Activated CD8-positive, alpha-beta T cell treated with anti-CD3 and anti-CD28 coated beads, Interleukin-2, amount 10 ng/mL, durations not matched to agents 7 days and 5 days (primary cell): ENCODE data around the gene WIPI1. TPM values are rescaled to one million over a fixed set of nuclear protein-coding genes. Genes with fewer than 3 reads are reported as not detected.

Experiments
- ATAC-seq: fragments of 150-1000 bp; cut with Tn5 transposase; one replicate; pipeline ENCODE4 v1.10.0; 2021; ENCODE audit warnings: moderate library complexity
- CTCF ChIA-PET: fragments of 350-600 bp; sonication (Branson Sonifier 250); formaldehyde crosslinking; loops from one replicate; lab custom pipeline; 2021; ENCODE audit warnings: antibody characterized with exemption; lab: Charles Lee
- POLR2A ChIA-PET: fragments of 350-600 bp; sonication (Branson Sonifier 250); formaldehyde crosslinking; loops from one replicate; lab custom pipeline; 2021; ENCODE audit warnings: antibody characterized with exemption; lab: Charles Lee
- DNase-seq: peaks from one replicate; pipeline ENCODE4 v3.0.0-alpha.2; 2020
- H3K27ac Mint-ChIP-seq: one replicate; pipeline ENCODE4 v1.8.0; 2021; ENCODE audit warnings: mild to moderate bottlenecking, mixed read lengths
- H3K27me3 Mint-ChIP-seq: one replicate; pipeline ENCODE4 v1.8.0; 2021; ENCODE audit warnings: low read depth, mixed read lengths
- H3K36me3 Mint-ChIP-seq: one replicate; pipeline ENCODE4 v1.8.0; 2021; ENCODE audit warnings: low read depth, mixed read lengths
- H3K4me1 Mint-ChIP-seq: one replicate; pipeline ENCODE4 v1.8.0; 2021; ENCODE audit warnings: low read depth, mixed read lengths
- H3K4me3 Mint-ChIP-seq: one replicate; pipeline ENCODE4 v1.8.0; 2021; ENCODE audit warnings: mild to moderate bottlenecking, mixed read lengths
- H3K9me3 Mint-ChIP-seq: one replicate; pipeline ENCODE4 v1.8.0; 2022; ENCODE audit warnings: mixed read lengths; ENCODE audit not compliant: insufficient read depth
- total RNA-seq, 2 experiments: library from RNA; stranded (reverse); gene quantifications; one replicate each; pipeline ENCODE4 v1.2.3, GENCODE V29; 2021

The WIPI1 gene
- total RNA-seq, 2 experiments from 2014 or later, result 40.8 to 41.4 TPM

GRCh38 chr17:68460715-68461114 lies 3.4 kb upstream of the WIPI1 start:
- peaks cover 4% of the 10 kb centered on the region for H3K36me3 Mint-ChIP-seq
- H3K9me3 Mint-ChIP-seq, result no peaks in the 10 kb centered on the region
- H3K27me3 Mint-ChIP-seq, result no peaks in the 10 kb centered on the region
- peaks cover 68% of the 10 kb centered on the region for H3K4me1 Mint-ChIP-seq
- DNase-seq (peak; percentile 77), ATAC-seq (no peak)
- H3K27ac Mint-ChIP-seq, result peak overlapping the region; percentile 91
- H3K4me3 Mint-ChIP-seq, result peak overlapping the region; percentile 74
- ChIA-PET POLR2A (interaction anchor here (0.6 to 3.9 kb wide), 14 partner anchors 15 to 276 kb away, joined by 3 to 31 read pairs (median 4); partner anchors contain the start of genes AMZ2, ARSG and SLC16A6), CTCF (interaction anchor here (0.6 to 13.4 kb wide), 18 partner anchors 11 to 745 kb away, joined by 3 to 270 read pairs (median 4); partner anchors contain the start of gene AMZ2)

- peaks cover 72% of the 10 kb centered on the region for H3K4me1 Mint-ChIP-seq
- ATAC-seq, result no peak
- peak overlapping the region; percentile 91 for H3K27ac Mint-ChIP-seq
- H3K36me3 Mint-ChIP-seq, result peaks cover 4% of the 10 kb centered on the region
- POLR2A ChIA-PET, result interaction anchor here (0.6 to 3.9 kb wide), 13 partner anchors 14 to 275 kb away, joined by 3 to 31 read pairs (median 4); partner anchors contain the start of genes AMZ2, ARSG and SLC16A6
- peak overlapping the region; percentile 74 for H3K4me3 Mint-ChIP-seq
- CTCF ChIA-PET, result interaction anchor here (0.6 to 13.4 kb wide), 19 partner anchors 10 to 634 kb away, joined by 3 to 270 read pairs (median 4); partner anchors contain the start of gene AMZ2
- H3K9me3 Mint-ChIP-seq, result no peaks in the 10 kb centered on the region
- H3K27me3 Mint-ChIP-seq, result no peaks in the 10 kb centered on the region
- DNase-seq, result no peak
Measured at GRCh38 chr17:68460146-68460545, 2.9 kb upstream of the WIPI1 start.

GRCh38 chr17:68459037-68459639 lies 1.8 kb upstream of the WIPI1 start:
- DNase-seq, result no peak
- H3K9me3 Mint-ChIP-seq, result no peaks in the 10 kb centered on the region
- CTCF ChIA-PET, result interaction anchor here (0.6 to 13.4 kb wide), 18 partner anchors 8 to 496 kb away, joined by 3 to 270 read pairs (median 5); no protein-coding TSS in a partner anchor
- ATAC-seq, result no peak
- H3K27ac Mint-ChIP-seq, result peak overlapping the region; percentile 83
- H3K4me3 Mint-ChIP-seq, result peak overlapping the region; percentile 32
- H3K36me3 Mint-ChIP-seq, result peaks cover 11% of the 10 kb centered on the region
- no peaks in the 10 kb centered on the region for H3K27me3 Mint-ChIP-seq
- peaks cover 81% of the 10 kb centered on the region for H3K4me1 Mint-ChIP-seq
- POLR2A ChIA-PET, result interaction anchor here (0.8 to 3.9 kb wide), 8 partner anchors 21 to 424 kb away, joined by 3 to 31 read pairs (median 12); partner anchors contain the start of genes AMZ2, ARSG, KPNA2 and SLC16A6

- POLR2A ChIA-PET, result interaction anchor here (0.8 to 2.8 kb wide), 14 partner anchors 14 to 423 kb away, joined by 3 to 23 read pairs (median 6); partner anchors contain the start of genes AMZ2, ARSG, KPNA2 and PRKAR1A
- H3K9me3 Mint-ChIP-seq, result no peaks in the 10 kb centered on the region
Measured at GRCh38 chr17:68458260-68459036, 1.2 kb upstream of the WIPI1 start.

GRCh38 chr17:68457539-68458259 lies 403 bp upstream of the WIPI1 start:
- H3K27me3 Mint-ChIP-seq, result no peaks in the 10 kb centered on the region
- H3K36me3 Mint-ChIP-seq, result peaks cover 20% of the 10 kb centered on the region
- peak; percentile 95 for ATAC-seq
- peak; percentile 98 for DNase-seq
- H3K4me3 Mint-ChIP-seq, result peak overlapping the region; percentile 77
- ChIA-PET POLR2A (interaction anchor here (0.8 to 2.5 kb wide), 13 partner anchors 13 to 422 kb away, joined by 3 to 23 read pairs (median 6); partner anchors contain the start of genes AMZ2, ARSG, KPNA2 and PRKAR1A), CTCF (interaction anchor here (0.9 to 13.4 kb wide), 15 partner anchors 9 to 400 kb away, joined by 3 to 270 read pairs (median 8); partner anchors contain the start of genes ARSG and SLC16A6)
- peaks cover 82% of the 10 kb centered on the region for H3K4me1 Mint-ChIP-seq
- H3K9me3 Mint-ChIP-seq, result no peaks in the 10 kb centered on the region
- H3K27ac Mint-ChIP-seq, result peak overlapping the region; percentile 88

More at GRCh38 chr17:68458260-68459036, 1.2 kb upstream of the WIPI1 start:
- Mint-ChIP-seq H3K4me3 (peak overlapping the region; percentile 77), H3K27me3 (no peaks in the 10 kb centered on the region), H3K4me1 (peaks cover 86% of the 10 kb centered on the region), H3K27ac (peak overlapping the region; percentile 88), H3K36me3 (peaks cover 16% of the 10 kb centered on the region)
- CTCF ChIA-PET, result interaction anchor here (0.6 to 13.4 kb wide), 22 partner anchors 8 to 496 kb away, joined by 3 to 270 read pairs (median 4); partner anchors contain the start of genes ARSG and SLC16A6
- DNase-seq, result no peak
- ATAC-seq, result no peak

- ChIA-PET CTCF (interaction anchor here (0.9 to 13.4 kb wide), 10 partner anchors 10 to 284 kb away, joined by 4 to 270 read pairs (median 10); no protein-coding TSS in a partner anchor), POLR2A (interaction anchor here (0.6 to 2.5 kb wide), 10 partner anchors 15 to 421 kb away, joined by 3 to 23 read pairs (median 4); partner anchors contain the start of genes ARSG, KPNA2 and SLC16A6)
- H3K4me1 Mint-ChIP-seq, result peaks cover 72% of the 10 kb centered on the region
- no peaks in the 10 kb centered on the region for H3K9me3 Mint-ChIP-seq
- peak overlapping the region; percentile 95 for H3K4me3 Mint-ChIP-seq
- no peaks in the 10 kb centered on the region for H3K27me3 Mint-ChIP-seq
- H3K27ac Mint-ChIP-seq, result peak overlapping the region; percentile 88
- ATAC-seq, result no peak
- peaks cover 25% of the 10 kb centered on the region for H3K36me3 Mint-ChIP-seq
- DNase-seq, result no peak
Measured at GRCh38 chr17:68456339-68457167, 743 bp downstream of the WIPI1 start.

- Mint-ChIP-seq H3K4me1 (peaks cover 65% of the 10 kb centered on the region), H3K4me3 (peak overlapping the region; percentile 95), H3K36me3 (peaks cover 29% of the 10 kb centered on the region), H3K9me3 (no peaks in the 10 kb centered on the region), H3K27ac (no peak overlapping the region), H3K27me3 (no peaks in the 10 kb centered on the region)
- no peak for ATAC-seq
- DNase-seq, result no peak
- CTCF ChIA-PET, result interaction anchor here (0.9 to 13.4 kb wide), 7 partner anchors 11 to 283 kb away, joined by 4 to 270 read pairs (median 10); no protein-coding TSS in a partner anchor
- POLR2A ChIA-PET, result interaction anchor here (0.6 to 1.6 kb wide), 4 partner anchors 14 to 212 kb away, joined by 3 to 7 read pairs (median 3); no protein-coding TSS in a partner anchor
Measured at GRCh38 chr17:68455901-68456338, 1.4 kb downstream of the WIPI1 start.

- ATAC-seq (no peak), DNase-seq (no peak)
- peaks cover 46% of the 10 kb centered on the region for H3K36me3 Mint-ChIP-seq
- no peak overlapping the region for H3K27ac Mint-ChIP-seq
- no peak overlapping the region for H3K4me3 Mint-ChIP-seq
- POLR2A ChIA-PET, result no interaction called here
- H3K9me3 Mint-ChIP-seq, result no peaks in the 10 kb centered on the region
- CTCF ChIA-PET, result interaction anchor here (1.1 to 10.8 kb wide), 5 partner anchors 8 to 189 kb away, joined by 3 to 270 read pairs (median 5); no protein-coding TSS in a partner anchor
- H3K27me3 Mint-ChIP-seq, result no peaks in the 10 kb centered on the region
- peaks cover 48% of the 10 kb centered on the region for H3K4me1 Mint-ChIP-seq
Measured at GRCh38 chr17:68453991-68454665, 3.2 kb downstream of the WIPI1 start.

- ChIA-PET CTCF (interaction anchor here (1.1 to 10.8 kb wide), 4 partner anchors 10 to 190 kb away, joined by 3 to 270 read pairs (median 4); no protein-coding TSS in a partner anchor), POLR2A (no interaction called here)
- H3K27ac Mint-ChIP-seq, result peak overlapping the region; percentile 17
- DNase-seq (no peak), ATAC-seq (no peak)
- no peaks in the 10 kb centered on the region for H3K9me3 Mint-ChIP-seq
- peaks cover 44% of the 10 kb centered on the region for H3K4me1 Mint-ChIP-seq
- H3K36me3 Mint-ChIP-seq, result peaks cover 57% of the 10 kb centered on the region
- no peak overlapping the region for H3K4me3 Mint-ChIP-seq
- H3K27me3 Mint-ChIP-seq, result no peaks in the 10 kb centered on the region
Measured at GRCh38 chr17:68452724-68453290, 4.5 kb downstream of the WIPI1 start.
